ENCODE results near the gene PRKCA. TPM values are rescaled to one million over a fixed set of nuclear protein-coding genes. Genes with fewer than 3 reads are reported as not detected.

The PRKCA gene
- total RNA-seq, 2 experiments from 2014 or later: 84.4 to 87.9 TPM

DNA sequence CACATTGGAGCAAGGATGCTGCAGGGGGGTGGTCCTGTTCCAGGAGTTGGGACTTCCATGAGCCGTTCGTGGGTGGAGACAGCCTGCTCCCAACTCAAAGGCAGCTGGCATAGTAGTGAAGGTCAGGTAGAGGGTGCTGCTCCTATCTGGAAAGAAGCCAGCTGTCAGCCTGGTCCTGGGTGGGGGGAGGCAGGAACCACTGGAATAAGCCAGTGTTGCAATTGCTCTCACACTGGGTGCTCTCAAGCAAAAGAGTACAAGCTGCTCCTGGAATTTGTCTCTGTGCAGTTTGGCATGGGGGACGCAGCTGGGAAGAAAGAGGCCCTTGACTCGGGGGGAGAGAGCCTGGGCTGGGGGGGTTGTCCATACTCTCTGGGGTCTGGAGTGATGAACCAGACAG is 541.2 kb downstream of the PRKCA start:
- Mint-ChIP-seq H3K27me3 (no peaks in the 10 kb centered on the region), H3K4me1 (ENCODE audit: low read depth) (no peaks in the 10 kb centered on the region), H3K9me3 (no peaks in the 10 kb centered on the region), H3K36me3 (ENCODE audit: low read depth) (no peaks in the 10 kb centered on the region), H3K27ac (no peak overlapping the region), H3K4me3 (no peak overlapping the region)
- no peak for TF ChIP-seq CTCF (IDR thresholded peaks at IDR 0.05)
- ATAC-seq: no peak
- POLR2A ChIA-PET: no interaction called here
- intact Hi-C loops (cut with micrococcal nuclease): no loop called here
- CTCF ChIA-PET: interaction anchor here (1.1 kb wide), 1 partner anchor 11 kb away, joined by 4 read pairs; no protein-coding TSS in a partner anchor
- no peak for DNase-seq

DNA sequence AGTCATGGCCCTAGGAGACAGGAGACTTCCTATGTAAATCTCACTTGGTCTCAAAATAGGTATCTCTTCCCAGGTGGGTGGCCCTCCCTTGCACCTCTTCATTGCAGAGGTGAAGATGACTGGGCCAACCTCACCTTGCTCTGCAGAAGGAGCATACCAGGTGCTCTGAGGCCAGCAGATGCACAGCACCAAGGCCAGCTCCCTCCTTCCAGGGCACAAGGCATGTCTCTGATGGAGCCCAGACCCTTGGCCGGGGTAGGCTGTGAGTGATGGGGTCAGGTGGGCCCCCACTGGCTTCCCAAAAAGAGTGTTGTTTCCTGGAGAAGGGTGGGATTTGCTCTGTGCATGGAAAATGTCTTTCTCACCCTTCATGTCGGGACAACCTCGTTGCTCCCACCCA is 545.3 kb downstream of the PRKCA start:
- ATAC-seq (no peak), DNase-seq (no peak)
- H3K4me1 Mint-ChIP-seq (ENCODE audit: low read depth): no peaks in the 10 kb centered on the region
- H3K9me3 Mint-ChIP-seq: no peaks in the 10 kb centered on the region
- H3K27ac Mint-ChIP-seq: no peak overlapping the region
- ChIA-PET POLR2A (no interaction called here), CTCF (no interaction called here)
- no peaks in the 10 kb centered on the region for H3K36me3 Mint-ChIP-seq (ENCODE audit: low read depth)
- H3K4me3 Mint-ChIP-seq: no peak overlapping the region
- intact Hi-C loops (cut with micrococcal nuclease): no loop called here
- no peak for TF ChIP-seq CTCF (IDR thresholded peaks at IDR 0.05)
- H3K27me3 Mint-ChIP-seq: no peaks in the 10 kb centered on the region

- no peak for TF ChIP-seq CTCF (IDR thresholded peaks at IDR 0.05)
- intact Hi-C loops (cut with micrococcal nuclease): no loop called here
- H3K27ac Mint-ChIP-seq: no peak overlapping the region
- ChIA-PET POLR2A (no interaction called here), CTCF (no interaction called here)
- no peaks in the 10 kb centered on the region for H3K36me3 Mint-ChIP-seq (ENCODE audit: low read depth)
- no peak for ATAC-seq
- H3K27me3 Mint-ChIP-seq: no peaks in the 10 kb centered on the region
- H3K4me3 Mint-ChIP-seq: no peak overlapping the region
- H3K9me3 Mint-ChIP-seq: no peaks in the 10 kb centered on the region
- DNase-seq: no peak
- no peaks in the 10 kb centered on the region for H3K4me1 Mint-ChIP-seq (ENCODE audit: low read depth)
Measured at GRCh38 chr17:66848496-66848895, 546.1 kb downstream of the PRKCA start.

DNA sequence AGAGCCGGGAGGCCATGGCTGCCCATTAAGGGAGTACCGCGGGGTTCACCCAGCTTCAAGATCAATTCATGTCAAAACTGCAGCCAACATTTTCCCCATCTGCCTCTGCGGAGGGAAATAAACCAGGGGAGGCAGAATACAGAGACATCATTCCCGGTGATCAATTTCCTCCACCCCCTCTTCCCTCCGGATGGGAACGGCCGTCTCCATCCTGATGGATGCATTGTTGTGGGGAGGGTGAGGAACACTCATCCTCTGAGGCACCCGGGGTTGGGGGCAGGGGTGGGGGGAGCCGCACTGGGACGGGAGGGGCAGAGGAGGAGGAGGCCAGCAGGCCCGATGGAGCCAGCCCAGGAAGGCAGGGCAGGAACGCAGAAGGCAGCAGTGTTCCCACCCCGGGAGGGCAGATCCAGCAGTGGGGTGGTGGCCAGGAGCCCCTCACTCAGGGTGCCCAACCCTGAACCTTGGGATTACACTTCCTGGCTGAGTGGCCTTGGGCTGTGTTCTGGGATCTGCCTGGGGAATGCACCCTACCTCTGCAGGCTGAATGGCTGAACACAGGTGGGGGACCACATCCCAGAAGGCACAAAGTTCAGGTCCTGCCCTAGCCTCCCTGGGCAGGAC is 546.7 kb downstream of the PRKCA start:
- TF ChIP-seq CTCF (IDR thresholded peaks at IDR 0.05): no peak

DNA sequence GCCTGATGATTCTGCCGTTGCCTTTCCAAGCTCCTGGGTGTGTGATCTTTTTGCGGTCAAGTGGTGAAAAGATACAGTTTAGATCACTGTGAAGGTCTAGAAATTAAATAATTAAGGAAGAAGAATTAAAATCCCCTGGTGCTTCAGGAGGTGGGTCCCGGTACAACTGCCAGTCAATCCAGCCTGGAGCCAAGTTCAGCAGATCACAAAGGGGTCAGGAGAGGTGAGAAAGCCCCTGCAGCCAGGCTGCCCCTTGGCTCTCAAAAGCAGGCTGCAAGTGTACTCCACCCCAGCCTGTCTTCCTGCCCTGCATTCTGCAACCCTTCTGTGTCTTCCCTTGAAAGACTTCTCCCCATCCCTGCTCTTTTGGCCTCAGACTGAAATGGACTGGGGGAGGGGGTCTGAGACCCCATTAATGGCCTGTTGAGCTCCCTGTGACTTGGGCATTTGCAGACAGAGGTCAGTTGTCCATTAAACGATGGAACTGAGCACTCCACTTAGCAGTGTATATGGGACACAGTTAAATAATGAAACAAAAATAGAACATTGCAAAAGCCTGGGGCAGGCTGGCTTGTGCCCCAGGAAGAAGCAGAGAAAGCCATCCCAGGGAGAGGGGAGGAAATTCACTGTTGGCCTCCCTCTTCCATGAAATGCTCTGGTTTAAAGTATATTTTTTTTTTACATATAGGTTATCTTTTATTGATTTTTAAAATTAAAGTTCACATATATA is 547.6 kb downstream of the PRKCA start:
- Mint-ChIP-seq H3K36me3 (ENCODE audit: low read depth) (no peaks in the 10 kb centered on the region), H3K9me3 (peaks cover 7% of the 10 kb centered on the region), H3K27me3 (no peaks in the 10 kb centered on the region), H3K27ac (no peak overlapping the region), H3K4me3 (no peak overlapping the region), H3K4me1 (ENCODE audit: low read depth) (no peaks in the 10 kb centered on the region)
- intact Hi-C loops (cut with micrococcal nuclease): no loop called here
- DNase-seq: no peak
- ATAC-seq: no peak
- no peak for TF ChIP-seq CTCF (IDR thresholded peaks at IDR 0.05)
- POLR2A ChIA-PET: no interaction called here
- CTCF ChIA-PET: no interaction called here

More for the DNA sequence above, 546.7 kb downstream of the PRKCA start:
- Mint-ChIP-seq H3K36me3 (ENCODE audit: low read depth) (no peaks in the 10 kb centered on the region), H3K27me3 (no peaks in the 10 kb centered on the region), H3K9me3 (peaks cover 2% of the 10 kb centered on the region), H3K4me1 (ENCODE audit: low read depth) (no peaks in the 10 kb centered on the region), H3K27ac (no peak overlapping the region), H3K4me3 (no peak overlapping the region)
- intact Hi-C loops (cut with micrococcal nuclease): no loop called here
- ChIA-PET POLR2A (no interaction called here), CTCF (no interaction called here)
- ATAC-seq: no peak
- no peak for DNase-seq
